ENCODE measurements around the gene FMN1. TPM values are rescaled to one million over a fixed set of nuclear protein-coding genes. Genes with fewer than 3 reads are reported as not detected.

Gene FMN1
- total RNA-seq, 1 experiment from 2014 or later = 3.9 TPM

- POLR2A ChIA-PET = no interaction called here
- Histone ChIP-seq H3K4me3 (ENCODE audit: low read depth in 2 of 2, low read length in 2 of 2) (no peak overlapping the region), H3K9me3 (ENCODE audit: control insufficient read depth, insufficient read depth, low read depth, low read length) (no peaks in the 10 kb centered on the region), H3K4me1 (ENCODE audit: control insufficient read depth, insufficient read depth, low read length) (no peaks in the 10 kb centered on the region), H3K27ac (ENCODE audit: low read length) (no peak overlapping the region), H3K27me3 (ENCODE audit: control insufficient read depth, insufficient read depth, low read length) (no peaks in the 10 kb centered on the region), H3K36me3 (ENCODE audit: control insufficient read depth, insufficient read depth, low read length) (no peaks in the 10 kb centered on the region)
- ATAC-seq (no peak), DNase-seq (ENCODE audit: low read depth, low spot score) (no peak)
- BruUV-seq (replicated peaks) = no TSS peak
- in situ Hi-C loops (cut with HindIII; ENCODE audit: low pct_unique_long_range_greater_than_20kb, low sequenced_read_pairs) (no loop called here), intact Hi-C loops (cut with micrococcal nuclease; ENCODE audit: unreplicated experiment) (no loop called here)
- CTCF ChIA-PET = interaction anchor here (1.2 kb wide), 1 partner anchor 10 kb away, joined by 3 read pairs; no protein-coding TSS in a partner anchor
- TF ChIP-seq TCF7L2 (IDR thresholded peaks at IDR 0.05; ENCODE audit: low read depth, low read length) = no peak
- TF ChIP-seq CTCF (IDR thresholded peaks at IDR 0.05) = no peak
- no peak for TF ChIP-seq SIN3A (IDR thresholded peaks at IDR 0.05; ENCODE audit: borderline replicate concordance, insufficient read depth, low read depth, low read length)
- no peak for TF ChIP-seq POLR2AphosphoS5 (IDR thresholded peaks at IDR 0.05; ENCODE audit: low read depth, low read length)
- TF ChIP-seq, protein P1, sequence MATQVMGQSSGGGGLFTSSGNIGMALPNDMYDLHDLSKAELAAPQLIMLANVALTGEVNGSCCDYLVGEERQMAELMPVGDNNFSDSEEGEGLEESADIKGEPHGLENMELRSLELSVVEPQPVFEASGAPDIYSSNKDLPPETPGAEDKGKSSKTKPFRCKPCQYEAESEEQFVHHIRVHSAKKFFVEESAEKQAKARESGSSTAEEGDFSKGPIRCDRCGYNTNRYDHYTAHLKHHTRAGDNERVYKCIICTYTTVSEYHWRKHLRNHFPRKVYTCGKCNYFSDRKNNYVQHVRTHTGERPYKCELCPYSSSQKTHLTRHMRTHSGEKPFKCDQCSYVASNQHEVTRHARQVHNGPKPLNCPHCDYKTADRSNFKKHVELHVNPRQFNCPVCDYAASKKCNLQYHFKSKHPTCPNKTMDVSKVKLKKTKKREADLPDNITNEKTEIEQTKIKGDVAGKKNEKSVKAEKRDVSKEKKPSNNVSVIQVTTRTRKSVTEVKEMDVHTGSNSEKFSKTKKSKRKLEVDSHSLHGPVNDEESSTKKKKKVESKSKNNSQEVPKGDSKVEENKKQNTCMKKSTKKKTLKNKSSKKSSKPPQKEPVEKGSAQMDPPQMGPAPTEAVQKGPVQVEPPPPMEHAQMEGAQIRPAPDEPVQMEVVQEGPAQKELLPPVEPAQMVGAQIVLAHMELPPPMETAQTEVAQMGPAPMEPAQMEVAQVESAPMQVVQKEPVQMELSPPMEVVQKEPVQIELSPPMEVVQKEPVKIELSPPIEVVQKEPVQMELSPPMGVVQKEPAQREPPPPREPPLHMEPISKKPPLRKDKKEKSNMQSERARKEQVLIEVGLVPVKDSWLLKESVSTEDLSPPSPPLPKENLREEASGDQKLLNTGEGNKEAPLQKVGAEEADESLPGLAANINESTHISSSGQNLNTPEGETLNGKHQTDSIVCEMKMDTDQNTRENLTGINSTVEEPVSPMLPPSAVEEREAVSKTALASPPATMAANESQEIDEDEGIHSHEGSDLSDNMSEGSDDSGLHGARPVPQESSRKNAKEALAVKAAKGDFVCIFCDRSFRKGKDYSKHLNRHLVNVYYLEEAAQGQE (IDR thresholded peaks at IDR 0.05; ENCODE audit: insufficient read depth in 1 of 2, low read depth in 2 of 2, low read length in 1 of 2) = no peak
Observed at GRCh38 chr15:32833379-32833821, 361.1 kb downstream of the FMN1 start.

GRCh38 chr15:32831485-32831884 is 363.0 kb downstream of the FMN1 start:
- BruUV-seq (replicated peaks) = no TSS peak
- Histone ChIP-seq H3K27ac (ENCODE audit: low read length) (no peak overlapping the region), H3K4me1 (ENCODE audit: control insufficient read depth, insufficient read depth, low read length) (no peaks in the 10 kb centered on the region), H3K4me3 (ENCODE audit: low read depth in 2 of 2, low read length in 2 of 2) (no peak overlapping the region), H3K9me3 (ENCODE audit: control insufficient read depth, insufficient read depth, low read depth, low read length) (no peaks in the 10 kb centered on the region), H3K36me3 (ENCODE audit: control insufficient read depth, insufficient read depth, low read length) (no peaks in the 10 kb centered on the region), H3K27me3 (ENCODE audit: control insufficient read depth, insufficient read depth, low read length) (no peaks in the 10 kb centered on the region)
- TF ChIP-seq, protein P1 (IDR thresholded peaks at IDR 0.05; ENCODE audit: insufficient read depth in 1 of 2, low read depth in 2 of 2, low read length in 1 of 2) = no peak
- TF ChIP-seq TCF7L2 (IDR thresholded peaks at IDR 0.05; ENCODE audit: low read depth, low read length) = no peak
- no peak for TF ChIP-seq CTCF (IDR thresholded peaks at IDR 0.05)
- TF ChIP-seq POLR2AphosphoS5 (IDR thresholded peaks at IDR 0.05; ENCODE audit: low read depth, low read length) = no peak
- TF ChIP-seq SIN3A (IDR thresholded peaks at IDR 0.05; ENCODE audit: borderline replicate concordance, insufficient read depth, low read depth, low read length) = no peak
- DNase-seq (ENCODE audit: low read depth, low spot score) (no peak), ATAC-seq (no peak)
- CTCF ChIA-PET = no interaction called here
- POLR2A ChIA-PET = no interaction called here
- intact Hi-C loops (cut with micrococcal nuclease; ENCODE audit: unreplicated experiment) = no loop called here
- in situ Hi-C loops (cut with HindIII; ENCODE audit: low pct_unique_long_range_greater_than_20kb, low sequenced_read_pairs) = no loop called here
